Cerebellar cortex (tissue), 1 donor: ENCODE data around the gene BRINP2.
A peak's percentile ranks its signal among the peaks of the same experiment; 100 is the strongest.

ENCODE experiments used
- DNase-seq: peaks from one replicate; pipeline ENCODE4 v3.0.0-alpha.2; 2015; ENCODE audit warnings: low spot score

Gene BRINP2

GRCh38 chr1:177165069-177165439, 5.7 kb upstream of the BRINP2 start:
- no peak for DNase-seq

DNA sequence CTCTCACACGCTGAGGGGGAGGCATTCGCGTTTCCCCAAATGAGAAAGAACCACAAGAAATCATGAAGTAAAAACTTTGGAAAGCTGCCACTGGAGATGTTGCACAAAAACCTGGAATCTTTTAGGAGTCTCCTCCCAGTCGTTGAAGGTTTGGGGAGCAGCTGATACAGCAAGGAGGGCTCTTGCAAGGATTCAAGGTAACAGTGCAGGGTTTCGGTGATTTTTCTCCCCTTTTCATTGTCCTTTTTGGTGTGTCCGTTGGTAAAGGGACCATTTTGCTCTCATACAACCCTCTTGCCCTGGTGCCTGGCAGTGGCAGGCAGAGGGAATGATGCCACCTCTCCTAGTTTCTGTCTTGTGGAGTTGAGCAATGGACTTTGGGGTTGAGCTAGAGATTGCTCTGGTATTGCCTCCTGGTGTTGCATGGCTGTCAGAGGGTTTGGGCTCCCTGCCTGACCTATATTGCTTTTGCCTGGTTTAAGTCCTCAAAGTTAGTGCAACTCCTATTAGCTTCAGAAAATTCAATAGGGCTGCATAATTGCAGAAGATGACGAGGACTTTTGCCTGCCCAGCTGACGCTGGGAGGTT, 872 bp downstream of the BRINP2 start:
- DNase-seq, result peak; percentile 29

GRCh38 chr1:177172272-177172671, 1.5 kb downstream of the BRINP2 start:
- DNase-seq, result no peak

DNA sequence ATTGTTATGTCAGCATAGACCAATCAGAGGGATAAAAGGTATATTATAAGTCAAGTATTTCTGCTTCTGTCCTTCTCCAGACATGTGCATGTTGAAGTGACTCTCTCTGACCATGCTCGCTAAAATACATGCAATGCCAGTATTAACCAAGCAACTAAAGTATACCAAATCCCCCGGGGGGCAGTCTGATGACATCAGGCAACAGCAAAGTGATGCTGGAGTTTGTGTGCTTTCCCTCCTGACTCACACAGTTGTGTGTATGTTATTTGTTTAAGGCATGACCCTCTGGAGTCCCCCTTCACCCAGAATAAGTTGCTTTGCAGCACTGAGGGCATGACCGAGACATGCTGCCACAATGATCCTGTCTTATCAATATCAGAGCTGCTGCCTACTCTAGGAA, 2.1 kb downstream of the BRINP2 start:
- DNase-seq, result no peak

DNA sequence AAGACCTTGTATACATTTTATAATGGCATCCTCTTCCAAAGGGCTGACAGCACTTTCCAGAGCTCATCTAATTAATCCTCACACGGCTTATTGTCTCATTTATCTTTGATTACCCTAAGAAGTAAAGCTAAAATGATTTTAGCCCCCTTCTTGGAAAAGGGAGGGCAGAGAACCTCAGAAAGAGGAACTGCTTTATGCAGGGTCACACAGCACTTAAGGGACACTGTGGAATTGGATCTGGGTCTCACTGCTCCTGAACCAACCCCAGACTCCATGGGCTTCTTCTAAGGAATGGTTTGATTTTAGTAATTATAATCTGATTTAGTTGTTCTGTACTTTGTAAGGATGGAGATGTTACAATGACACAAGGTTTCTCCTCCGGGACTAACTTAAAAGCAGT, 3.2 kb downstream of the BRINP2 start:
- DNase-seq, result no peak

- peak; percentile 4 for DNase-seq
Measured at GRCh38 chr1:177174921-177175634, 4.3 kb downstream of the BRINP2 start.

DNA sequence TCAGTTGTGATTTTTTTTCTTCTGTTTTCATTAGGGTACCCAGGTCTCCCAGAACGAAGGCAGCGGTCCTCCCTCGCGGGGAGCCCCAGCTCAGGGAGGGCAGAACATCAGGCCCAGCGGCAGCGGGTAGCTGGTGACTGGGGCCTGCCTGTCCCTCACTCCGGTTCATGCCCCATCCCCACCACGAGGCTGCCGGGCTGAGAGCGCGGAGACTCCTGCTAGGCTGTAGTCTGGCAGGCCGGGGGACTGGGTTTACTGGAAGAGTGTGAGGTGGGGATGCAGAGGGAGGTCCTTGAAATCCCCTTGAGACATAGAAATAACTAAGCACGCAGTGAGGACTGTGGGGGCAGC, 10.5 kb downstream of the BRINP2 start:
- peak; percentile 3 for DNase-seq

- DNase-seq, result peak; percentile 68
Measured at GRCh38 chr1:177181631-177182291, 11.0 kb downstream of the BRINP2 start.

DNA sequence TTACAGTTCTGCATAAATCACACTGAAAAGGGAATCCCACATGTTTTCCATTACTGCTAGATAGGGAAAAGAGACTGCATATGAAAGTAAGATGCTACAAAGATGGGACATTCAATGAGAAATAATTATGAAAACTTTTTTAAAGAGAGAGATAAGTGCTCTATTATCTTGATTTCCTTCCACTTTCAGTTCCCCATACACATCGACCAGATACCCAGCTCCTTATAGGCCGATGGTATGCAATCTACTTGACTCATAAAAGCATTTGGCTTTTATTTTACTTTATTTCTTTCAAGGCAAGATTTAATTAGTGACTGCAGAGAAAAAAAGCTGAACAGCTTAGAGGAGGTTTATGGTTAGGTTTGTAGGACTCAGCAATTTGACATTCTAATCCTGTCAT, 13.1 kb downstream of the BRINP2 start:
- DNase-seq, result no peak

GRCh38 chr1:177185209-177185608, 14.5 kb downstream of the BRINP2 start:
- DNase-seq, result no peak

GRCh38 chr1:177186639-177187038, 15.9 kb downstream of the BRINP2 start:
- DNase-seq, result no peak

- no peak for DNase-seq
Measured at GRCh38 chr1:177190308-177190970, 19.7 kb downstream of the BRINP2 start.

- DNase-seq, result no peak
Measured at GRCh38 chr1:177198243-177198642, 27.5 kb downstream of the BRINP2 start.

DNA sequence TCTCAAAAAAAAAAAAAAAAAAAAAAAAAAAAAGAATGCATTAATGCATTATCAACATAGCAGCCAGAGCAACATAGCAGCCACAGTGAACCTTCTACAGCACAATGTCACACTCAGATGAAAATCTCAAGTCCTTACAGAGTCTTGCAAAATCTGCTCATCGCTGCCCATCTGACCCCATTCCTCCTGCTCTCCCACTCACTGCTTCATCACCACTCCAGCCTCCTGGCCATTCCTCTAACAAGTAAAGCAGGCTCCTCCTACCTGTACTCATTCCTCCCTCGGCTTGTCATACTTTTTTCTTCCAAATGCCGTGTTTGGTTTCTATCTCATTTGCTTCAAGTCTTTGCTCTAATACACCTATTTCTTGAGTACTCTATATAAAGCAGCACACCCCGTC, 29.5 kb downstream of the BRINP2 start:
- no peak for DNase-seq

GRCh38 chr1:177206831-177207355, 36.1 kb downstream of the BRINP2 start:
- no peak for DNase-seq

DNA sequence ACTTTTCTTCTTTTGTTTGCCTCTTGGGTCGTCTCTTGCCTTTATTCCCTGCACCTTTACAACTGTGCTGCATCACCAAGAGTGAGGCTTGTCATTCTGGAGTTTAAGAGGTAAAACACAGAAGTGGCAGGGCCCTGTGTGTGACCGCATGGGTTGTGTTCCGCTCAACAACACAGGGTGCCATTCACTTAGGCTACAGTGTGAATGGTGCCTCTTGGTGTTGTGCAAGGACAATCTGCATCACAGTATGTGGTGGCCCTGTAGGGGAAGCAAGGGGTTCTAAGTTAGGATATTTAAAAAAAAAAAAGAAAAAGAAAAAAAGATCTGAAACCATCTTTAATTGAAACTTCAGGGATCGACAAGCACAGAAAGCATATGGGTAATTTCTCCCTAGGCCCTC, 38.2 kb downstream of the BRINP2 start:
- no peak for DNase-seq

DNA sequence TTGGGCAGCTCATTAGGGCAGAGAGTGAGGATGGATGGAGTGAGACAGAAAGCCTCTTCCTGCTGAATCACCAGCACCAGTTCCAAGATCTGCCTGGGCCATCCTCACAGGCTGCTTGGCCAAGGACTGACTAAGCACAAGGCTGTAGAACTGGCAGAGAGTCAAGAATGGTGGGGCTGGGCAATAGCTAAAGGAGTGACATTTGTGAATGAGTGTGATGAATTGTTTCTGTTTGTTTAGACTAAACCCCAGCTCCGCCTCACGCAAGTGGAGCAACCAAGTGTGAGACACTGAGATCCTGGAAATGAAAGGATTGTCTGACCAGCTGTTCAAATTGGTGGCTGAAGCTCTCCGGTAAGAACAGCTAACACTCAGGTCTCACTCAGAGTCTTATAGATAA, 38.6 kb downstream of the BRINP2 start:
- peak; percentile 50 for DNase-seq

DNA sequence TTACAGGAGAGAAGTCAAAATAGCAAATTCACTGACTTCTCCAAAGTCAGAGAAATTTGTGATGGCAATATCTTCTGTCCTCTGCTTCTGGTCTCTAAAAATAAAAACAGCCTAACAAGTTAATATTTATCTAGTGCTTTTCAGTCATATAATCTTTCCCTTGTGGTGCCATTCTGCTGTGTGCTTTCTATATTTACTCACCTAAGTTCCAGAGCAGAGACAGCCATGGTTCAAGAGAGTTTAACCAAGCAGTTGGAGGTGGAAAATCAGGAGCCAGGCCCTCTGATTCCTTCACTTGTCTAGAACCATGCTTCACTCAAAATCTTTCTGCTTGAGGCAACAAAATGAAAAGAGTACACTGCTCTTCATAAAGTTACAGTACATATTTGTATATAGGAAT, 39.3 kb downstream of the BRINP2 start:
- no peak for DNase-seq

DNA sequence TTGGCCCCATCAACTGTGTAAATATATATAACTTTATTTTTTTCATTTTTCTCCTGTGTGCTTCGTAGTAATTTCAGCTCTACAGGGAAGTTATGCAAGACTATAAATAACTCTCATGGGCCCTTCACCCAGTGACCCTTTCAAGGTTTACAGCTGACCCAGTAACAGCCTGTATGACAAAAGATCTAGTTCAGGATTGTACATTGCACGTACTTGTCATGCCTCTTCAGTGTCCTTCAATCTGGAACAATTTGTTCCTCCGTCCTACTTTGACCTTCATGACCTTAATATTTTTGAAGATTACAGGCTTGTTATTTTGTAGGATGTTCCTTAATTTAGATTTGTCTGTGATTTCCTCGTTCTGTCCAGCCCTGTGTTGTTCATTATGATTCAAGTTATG, 40.5 kb downstream of the BRINP2 start:
- DNase-seq, result no peak

- DNase-seq, result no peak
Measured at GRCh38 chr1:177216587-177217202, 45.9 kb downstream of the BRINP2 start.

- no peak for DNase-seq
Measured at GRCh38 chr1:177219554-177220458, 49.0 kb downstream of the BRINP2 start.
